PC-9 (cell line): Measurements from ENCODE around the gene ZC3H15.

Experiments used
- EZH2 ChIP-seq: fragments of 200-600 bp; sonication (generic); IDR thresholded peaks from 2 replicates; pipeline ENCODE4 v1.8.0; 2017; ENCODE audit warnings: antibody characterized with exemption, low read depth
- TF ChIP-seq, protein P1 (sequence below): fragments of 200-600 bp; sonication (generic); conservative IDR thresholded peaks from 2 replicates; pipeline ENCODE4 v1.6.1; 2017; ENCODE audit warnings: mixed run types, antibody characterized with exemption, mild to moderate bottlenecking, moderate library complexity

DNA sequence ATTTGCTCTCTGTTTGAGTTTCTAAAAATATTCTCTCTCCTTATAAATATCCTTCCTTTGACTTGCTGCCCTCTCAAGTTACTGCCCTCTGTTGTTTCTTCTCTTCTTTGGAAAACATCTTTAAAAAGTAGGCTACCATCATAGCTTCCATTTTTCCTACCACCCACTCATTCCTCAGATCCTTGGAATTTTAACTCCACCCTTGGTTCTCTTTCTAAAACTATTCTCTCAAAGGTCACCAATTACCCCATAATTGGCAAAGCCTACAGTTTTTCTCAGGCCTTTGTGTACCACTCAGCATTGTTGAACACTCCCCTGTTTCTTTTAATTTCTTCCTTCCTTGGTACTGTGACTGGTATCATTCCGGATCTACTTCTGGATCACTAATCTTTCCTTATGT is 60.8 kb downstream of the ZC3H15 start:
- TF ChIP-seq, protein P1, sequence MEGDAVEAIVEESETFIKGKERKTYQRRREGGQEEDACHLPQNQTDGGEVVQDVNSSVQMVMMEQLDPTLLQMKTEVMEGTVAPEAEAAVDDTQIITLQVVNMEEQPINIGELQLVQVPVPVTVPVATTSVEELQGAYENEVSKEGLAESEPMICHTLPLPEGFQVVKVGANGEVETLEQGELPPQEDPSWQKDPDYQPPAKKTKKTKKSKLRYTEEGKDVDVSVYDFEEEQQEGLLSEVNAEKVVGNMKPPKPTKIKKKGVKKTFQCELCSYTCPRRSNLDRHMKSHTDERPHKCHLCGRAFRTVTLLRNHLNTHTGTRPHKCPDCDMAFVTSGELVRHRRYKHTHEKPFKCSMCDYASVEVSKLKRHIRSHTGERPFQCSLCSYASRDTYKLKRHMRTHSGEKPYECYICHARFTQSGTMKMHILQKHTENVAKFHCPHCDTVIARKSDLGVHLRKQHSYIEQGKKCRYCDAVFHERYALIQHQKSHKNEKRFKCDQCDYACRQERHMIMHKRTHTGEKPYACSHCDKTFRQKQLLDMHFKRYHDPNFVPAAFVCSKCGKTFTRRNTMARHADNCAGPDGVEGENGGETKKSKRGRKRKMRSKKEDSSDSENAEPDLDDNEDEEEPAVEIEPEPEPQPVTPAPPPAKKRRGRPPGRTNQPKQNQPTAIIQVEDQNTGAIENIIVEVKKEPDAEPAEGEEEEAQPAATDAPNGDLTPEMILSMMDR, result no peak
- no peak for TF ChIP-seq EZH2
